Measurements from ENCODE around the gene PLAAT1.

PLAAT1 gene

DNA sequence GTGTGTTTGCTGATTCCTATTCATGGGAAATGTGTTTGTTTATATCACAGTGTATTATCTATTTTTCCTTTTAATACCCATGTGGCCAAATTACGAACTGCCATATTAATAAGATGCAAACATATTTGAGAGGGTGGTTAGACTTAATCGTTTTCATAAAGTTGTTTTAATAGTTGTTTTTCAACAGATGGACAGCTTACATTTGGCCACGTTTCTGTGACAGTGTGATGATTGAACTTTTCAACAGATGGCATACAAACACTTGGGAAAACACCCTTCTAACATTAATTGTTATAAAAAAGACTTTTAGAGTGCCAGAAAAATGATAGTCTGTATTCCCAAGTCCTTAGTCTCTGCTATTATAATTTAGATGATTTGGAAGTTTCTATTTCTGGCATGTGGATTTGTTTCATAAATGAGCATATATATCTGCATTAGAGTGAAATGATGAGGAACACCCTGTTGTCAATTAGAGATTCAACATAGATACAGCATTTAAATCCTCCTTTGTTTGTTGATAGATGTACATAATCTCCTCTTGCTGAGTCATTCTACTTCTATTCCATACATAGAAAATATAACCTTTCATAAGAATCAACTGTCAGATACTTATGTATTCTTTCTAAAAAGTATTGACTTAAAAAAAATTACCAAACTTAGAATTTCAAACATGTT, 13.1 kb downstream of the PLAAT1 start:
- no peak for DNase-seq (ENCODE audit: low spot score)

DNA sequence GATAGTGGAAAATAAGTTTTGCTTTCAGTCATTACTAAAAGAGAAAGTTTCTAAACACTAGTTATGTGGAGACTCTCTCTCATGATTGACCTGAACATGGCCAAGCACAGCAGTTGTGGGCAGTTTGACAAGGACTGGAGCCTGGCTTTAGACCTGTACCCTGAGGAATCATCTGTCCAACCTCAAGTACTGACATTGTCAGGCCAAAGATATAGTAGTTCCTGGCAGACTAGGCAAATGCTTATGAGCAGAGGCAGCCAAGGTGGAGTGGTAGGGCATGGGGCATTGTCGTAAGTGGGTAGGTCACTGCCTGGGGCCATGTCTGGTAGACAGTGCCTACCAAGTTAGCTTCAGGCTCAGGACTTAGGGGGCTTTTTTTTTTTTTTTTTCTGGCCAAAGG, 20.9 kb downstream of the PLAAT1 start:
- no peak for DNase-seq (ENCODE audit: low spot score)

DNA sequence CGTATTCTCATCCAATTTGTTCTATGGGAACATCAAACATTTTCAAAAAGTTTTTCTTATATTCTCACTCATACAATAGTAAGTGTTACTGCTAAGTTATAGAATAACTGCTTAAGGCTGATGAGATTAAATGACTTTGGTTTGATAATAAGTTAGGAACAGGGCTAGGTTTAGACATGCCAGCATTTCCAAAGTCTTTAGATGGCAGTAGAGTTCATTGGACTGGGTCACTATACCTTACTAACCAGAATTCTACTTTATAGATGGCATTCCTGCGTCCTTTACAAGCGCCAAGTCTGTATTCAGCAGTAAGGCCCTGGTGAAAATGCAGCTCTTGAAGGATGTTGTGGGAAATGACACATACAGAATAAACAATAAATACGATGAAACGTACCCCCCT, 21.7 kb downstream of the PLAAT1 start:
- DNase-seq (ENCODE audit: low spot score), result no peak

DNA sequence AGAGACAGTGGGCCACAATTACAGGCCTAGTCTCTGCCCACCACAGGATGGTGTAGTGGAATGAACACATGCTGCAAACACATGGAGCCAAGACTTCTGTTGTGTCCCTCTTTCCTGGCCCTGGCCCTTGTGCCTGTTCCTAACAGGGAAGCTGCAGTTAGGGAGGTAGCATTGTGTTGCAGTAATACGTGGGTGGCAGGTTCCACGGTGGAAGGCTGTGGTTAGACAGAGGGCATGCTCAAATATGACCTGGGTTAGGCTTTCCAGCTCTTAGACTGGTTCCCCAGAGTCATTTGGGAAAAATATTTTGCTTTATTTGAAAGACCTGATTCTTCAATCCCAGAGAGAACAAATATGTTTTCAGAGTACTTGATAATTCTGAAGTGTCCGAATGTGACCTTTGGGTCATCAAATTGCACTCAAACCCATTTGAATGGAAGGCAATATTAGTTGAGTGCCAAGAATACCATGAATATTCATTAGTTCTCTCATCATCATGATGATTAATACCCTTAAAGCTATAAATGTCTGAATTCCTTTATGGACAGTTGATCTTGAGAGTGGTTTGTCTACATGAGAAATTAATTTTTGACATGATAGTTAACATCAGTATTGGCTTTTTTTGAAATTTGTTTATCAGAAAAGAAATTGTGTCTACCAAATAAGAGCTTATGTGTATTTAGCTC, 28.5 kb downstream of the PLAAT1 start:
- no peak for DNase-seq (ENCODE audit: low spot score)

DNA sequence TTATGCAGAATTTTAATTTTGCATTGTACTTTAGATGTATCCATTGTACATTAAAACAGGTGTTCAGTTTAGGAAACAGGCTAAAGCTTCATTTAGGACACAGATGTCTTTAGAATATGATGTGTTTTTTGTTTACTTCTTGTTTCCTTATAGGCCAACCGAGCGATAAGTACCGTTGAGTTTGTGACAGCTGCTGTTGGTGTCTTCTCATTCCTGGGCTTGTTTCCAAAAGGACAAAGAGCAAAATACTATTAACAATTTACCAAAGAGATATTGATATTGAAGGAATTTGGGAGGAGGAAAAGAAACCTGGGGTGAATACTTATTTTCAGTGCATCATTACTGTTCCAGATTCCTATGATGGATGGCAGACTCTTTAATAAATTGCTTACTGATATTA, 29.4 kb downstream of the PLAAT1 start:
- DNase-seq (ENCODE audit: low spot score), result no peak

DNA sequence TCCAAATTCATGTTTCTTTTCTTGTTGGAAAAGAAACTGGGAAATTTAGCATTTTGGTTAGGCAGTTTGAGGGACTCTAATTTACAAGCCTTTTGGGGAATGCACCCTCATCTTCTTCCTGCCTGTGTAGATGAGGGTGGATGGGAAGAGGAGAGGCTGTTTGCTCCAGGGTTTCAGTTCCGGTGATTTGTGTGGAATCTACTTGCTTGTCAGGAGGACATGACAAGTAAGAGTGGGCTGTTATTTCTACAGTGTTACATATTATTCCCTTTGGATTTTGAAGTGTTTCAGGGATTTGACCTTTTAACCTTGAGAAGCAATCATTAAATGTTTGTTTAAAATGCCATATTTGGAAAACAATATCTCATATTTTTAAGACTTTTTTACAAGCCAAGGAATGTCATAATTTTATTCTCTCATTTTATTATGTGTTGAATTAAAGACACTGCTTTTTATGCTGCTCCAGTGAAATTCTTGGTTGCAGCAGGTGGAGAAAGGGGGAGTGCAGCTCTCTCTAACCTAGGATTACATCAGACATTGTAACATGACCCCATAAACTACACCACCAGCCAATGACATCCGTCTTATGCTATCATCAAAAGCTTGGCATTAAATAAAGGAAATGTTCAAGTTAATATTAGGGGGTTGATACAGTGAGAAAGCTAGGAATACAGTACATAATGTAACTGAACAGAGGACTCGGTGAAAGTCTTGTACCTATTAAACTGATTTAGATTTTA, 30.2 kb downstream of the PLAAT1 start:
- DNase-seq (ENCODE audit: low spot score), result no peak

DNA sequence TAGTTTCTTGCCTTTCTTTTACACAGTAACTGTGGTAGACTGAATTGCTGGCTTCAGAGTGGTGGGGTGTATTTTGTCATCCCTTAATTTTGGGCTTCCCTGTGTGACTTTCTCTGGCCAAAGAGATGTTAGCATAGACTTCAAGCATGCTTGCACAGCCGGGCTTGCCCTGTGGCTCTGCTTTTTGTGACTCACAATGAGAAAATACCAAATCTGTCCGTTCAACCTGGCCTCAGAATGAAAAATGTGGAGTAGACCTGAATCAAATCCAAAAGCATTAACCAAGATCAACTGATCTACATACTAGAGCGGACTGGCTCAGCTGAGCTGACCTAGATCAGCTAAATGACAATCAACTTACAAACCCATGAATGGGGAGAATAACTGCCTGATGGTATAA, 51.4 kb downstream of the PLAAT1 start:
- DNase-seq (ENCODE audit: low spot score), result no peak

DNA sequence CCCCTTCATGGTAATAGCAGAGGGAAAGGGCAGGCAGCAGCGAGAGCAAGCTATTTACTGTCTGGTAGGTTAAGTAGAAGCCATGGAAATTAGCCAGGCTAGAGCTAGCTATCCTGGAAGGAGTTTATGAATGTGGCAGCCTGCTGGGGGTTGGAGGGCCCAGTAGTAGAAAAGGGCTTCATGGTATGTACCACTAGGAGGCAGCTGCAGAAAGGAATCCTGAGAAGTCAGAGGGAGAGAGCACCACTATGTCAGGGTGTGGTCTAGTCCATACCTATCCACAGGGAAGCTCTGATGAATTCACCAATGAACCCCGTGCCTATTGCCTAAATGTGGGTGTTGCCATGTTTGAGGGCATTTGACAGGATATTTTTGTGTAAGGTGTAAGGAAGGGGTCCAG, 55.0 kb downstream of the PLAAT1 start:
- no peak for DNase-seq (ENCODE audit: low spot score)

DNA sequence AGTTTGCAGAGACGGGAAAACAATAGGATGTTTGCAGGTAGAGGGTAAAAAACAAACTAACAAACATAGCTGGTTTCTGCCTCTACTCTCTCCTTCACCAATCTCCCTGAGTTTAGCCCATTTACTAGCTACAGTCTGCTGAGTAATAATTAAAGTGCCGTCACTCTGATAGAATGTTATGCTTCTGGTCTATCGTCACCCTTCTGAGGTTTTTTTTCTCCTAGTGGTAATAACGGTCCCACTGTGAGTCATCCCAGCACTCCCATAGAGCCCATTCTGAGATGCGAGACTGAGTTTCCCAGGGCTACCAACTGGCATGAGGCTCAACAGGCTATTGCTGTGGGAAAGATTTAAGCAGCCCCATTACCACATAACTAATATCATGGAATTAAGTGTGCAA, 56.4 kb downstream of the PLAAT1 start:
- peak; percentile 57 for DNase-seq (ENCODE audit: low spot score)

DNA sequence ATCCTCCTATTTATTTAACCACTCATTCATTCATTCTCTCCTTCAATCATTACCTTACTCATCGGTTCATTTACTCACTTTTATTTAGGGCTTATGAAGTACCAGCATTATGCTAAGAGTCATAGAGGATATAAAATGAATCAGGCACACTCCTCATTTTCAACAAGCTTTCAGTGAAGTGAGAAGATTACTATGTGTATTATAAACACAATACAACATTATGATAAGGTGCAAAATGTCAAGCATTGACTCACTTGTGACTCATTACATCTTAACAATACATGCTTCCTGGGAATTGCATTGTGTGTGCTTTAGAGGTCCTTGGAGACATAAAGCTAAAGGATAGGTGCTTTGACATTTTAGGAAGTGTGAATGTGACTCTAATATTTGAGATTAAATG, 60.4 kb downstream of the PLAAT1 start:
- DNase-seq (ENCODE audit: low spot score), result no peak

DNA sequence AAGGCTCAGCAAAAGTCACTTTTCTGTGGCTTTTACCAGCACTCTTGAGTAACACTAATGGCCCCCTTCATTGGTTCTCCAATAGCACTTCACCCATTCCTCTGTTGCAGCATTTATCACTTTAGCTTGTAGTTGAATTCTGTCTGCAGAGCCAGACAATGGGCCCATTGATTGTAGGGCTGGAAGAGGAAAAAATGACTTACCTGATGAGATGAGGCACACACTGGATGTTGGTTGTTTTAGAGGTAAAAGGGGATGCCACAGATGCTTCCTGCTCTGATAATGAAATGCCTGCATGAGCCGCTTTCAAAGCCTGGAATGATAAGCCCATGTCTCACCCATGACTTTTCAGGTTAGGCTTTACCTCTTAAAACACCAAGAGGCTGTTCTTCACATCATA, 64.3 kb downstream of the PLAAT1 start:
- DNase-seq (ENCODE audit: low spot score), result no peak

DNA sequence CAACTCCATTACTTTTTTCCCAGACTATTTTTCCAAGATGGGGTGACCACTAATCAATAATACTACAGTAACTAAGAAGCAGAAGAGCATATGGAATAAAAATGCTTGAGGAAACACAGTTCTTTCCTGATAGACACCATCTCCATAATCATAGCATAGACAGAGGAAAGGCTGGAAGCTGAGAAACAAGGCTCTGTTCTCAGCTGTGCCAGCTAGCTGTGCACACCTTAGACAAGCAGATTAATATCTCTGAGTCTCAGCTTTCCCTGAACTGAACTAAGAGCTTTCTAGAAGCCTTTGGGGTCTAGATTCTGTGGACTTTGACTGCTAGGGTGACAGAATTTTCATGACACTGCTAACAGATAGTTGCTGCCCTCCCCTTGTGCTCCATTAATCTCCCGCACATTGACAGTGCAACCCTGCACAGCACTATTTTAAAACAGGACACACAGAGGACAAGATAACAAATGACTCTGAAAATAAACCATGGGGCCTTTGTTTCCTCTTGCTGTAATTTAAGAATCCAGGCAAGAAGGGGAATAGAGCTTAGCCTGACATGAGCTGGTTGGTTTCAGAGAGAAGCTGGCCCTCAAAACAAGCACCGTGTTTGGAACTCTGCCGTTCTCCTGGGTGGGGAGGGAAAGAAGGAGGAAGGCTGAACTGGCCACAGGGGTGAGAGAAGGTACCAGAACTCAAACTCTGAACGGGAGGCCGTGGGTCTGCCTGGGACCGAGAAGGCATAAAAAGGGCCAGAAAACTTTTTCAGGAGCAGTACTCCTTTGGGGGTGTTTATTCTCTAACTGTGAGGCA, 70.1 kb downstream of the PLAAT1 start:
- no peak for DNase-seq (ENCODE audit: low spot score)

DNA sequence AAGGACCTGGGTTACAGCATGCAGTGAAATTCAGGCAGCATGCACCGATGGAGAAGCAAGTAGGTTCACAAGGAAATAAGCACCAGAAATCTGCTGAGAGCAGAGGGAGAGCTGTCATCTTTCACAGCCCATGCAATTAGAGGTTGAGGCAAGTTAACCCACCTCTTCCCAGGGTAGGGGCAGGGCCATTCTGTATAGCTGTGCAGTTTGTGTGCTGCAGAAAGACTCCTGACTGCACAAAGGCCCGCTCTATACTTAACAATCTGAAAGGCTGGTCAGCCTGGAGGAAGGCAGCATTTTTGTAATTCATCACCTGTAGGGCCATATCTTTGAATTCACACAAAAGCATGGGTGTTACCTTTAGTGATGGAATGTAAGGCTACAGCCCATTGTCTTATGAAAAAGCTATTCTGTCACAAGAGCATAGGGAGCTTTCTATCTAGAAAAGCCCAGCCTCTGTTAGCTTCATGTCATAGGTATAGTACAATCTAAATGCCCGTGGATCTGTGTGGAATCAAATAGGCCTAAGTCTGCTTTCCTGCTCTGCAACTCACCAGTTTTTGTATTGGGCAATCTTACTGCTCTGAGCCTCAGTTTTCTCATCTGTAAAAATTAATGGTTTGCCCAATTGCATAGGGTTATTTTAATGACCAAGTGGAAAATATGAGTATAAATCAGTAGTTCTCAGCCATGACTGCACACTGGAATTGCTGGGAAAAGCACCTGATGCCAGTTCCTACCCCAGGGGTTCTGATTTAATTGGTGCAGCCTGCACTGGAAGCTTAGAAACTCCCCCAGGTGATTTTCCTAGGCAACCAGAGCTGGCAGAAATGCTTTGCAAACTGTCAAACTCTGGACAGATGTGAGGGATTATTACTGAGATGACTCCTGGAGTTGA, 72.3 kb downstream of the PLAAT1 start:
- DNase-seq (ENCODE audit: low spot score), result no peak

DNA sequence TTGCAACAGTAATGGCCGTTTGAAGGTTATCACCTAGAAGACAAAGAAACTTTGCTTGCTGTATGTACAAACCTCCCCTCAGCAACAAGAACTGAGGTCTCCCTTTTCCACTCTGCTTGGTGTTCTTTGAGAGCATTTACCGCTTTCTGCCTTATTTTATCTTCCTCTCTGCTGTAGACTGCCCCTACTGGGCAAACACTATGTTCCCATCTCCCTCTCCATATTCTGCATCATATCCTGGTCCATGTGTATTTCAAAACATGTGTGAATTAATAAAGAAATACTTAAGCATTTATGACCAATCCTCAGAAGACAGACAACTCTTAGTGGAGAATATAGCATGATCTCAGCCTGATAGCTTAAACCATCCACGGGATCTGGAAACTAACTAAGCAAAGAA, 73.1 kb downstream of the PLAAT1 start:
- DNase-seq (ENCODE audit: low spot score), result no peak

DNA sequence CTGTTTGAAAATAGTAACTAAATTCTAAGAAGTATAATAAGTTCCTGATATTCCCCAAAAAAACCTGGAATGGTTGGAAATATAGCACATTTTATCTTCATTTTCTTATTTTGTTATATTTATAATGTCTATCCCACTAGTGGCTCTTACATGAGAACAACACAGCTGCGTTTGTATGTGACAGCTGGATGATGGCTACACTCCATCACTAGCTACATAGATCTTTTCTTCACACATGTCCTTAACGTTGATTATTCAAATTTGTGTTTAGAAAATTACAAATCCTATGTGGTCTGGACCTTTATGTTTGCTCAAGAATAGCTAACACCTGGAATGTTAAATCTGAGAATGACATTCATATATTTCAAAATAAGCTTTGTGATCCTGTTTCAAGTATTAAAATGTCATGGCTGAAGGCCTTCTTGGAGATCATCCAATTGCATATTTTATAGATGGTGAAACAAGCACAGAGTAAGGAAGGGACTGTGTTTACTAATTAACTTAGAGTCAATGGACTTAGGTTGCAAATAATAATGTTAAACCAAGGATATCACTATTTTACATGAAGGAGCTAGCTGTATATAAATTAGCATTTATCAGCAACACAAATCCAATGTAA, 76.8 kb downstream of the PLAAT1 start:
- DNase-seq (ENCODE audit: low spot score), result no peak
